Measurements from ENCODE around the gene DNASE1L3. TPM values are rescaled to one million over a fixed set of nuclear protein-coding genes. Genes with fewer than 3 reads are reported as not detected.

The DNASE1L3 gene
- total and polyA plus RNA-seq, 2 of the 13 experiments (the other 11 are each of a cell fraction or from before 2014, with no cell fraction given): 0.86 to 1.7 TPM

DNA sequence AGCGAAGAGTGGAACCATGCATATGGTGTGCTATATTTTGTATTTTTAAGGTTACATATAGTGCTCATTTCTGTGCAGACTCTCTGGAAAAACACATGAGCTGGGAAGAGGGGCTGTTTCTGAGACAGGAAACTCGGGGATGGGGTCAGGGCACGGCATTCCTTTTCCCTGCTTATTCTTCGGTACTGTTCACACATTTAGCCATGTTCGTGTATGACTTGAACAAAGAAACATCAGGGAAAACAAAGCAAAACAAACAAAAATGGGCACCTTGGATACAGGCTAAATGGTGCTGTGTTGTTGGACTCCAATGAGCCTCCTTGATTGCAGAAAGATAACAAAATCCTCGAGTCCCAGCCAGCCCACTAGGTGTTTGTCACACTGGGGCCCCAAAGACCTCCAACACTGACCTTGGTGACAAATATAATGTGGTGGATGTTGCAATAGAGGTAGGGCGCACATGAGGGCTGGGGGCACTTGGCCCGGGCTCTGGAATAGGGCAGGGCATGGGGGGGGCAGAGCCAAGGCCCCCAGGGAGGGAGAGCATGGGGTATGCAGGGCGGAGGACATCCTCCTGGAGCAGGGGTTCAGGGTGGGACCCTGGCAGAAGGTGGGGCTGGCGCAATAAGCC lies 19.3 kb downstream of the DNASE1L3 start (continued):
- TF ChIP-seq NFKBIZ (CRISPR knock-in tag; IDR thresholded peaks at IDR 0.05) (no peak), FOXJ3 (CRISPR knock-in tag; IDR thresholded peaks at IDR 0.05; ENCODE audit: borderline replicate concordance) (peak; percentile 51; the same call in 1 of the 2 replicates), KAT8 (CRISPR knock-in tag; IDR thresholded peaks at IDR 0.05) (peak; percentile 10; the same call in 1 of the 2 replicates), HNRNPLL (IDR thresholded peaks at IDR 0.05; ENCODE audit: low read depth, low read length, poor library complexity, severe bottlenecking) (no peak), ZNF737 (CRISPR knock-in tag; IDR thresholded peaks at IDR 0.05; ENCODE audit: borderline replicate concordance) (no peak), HOXA9 (CRISPR knock-in tag; IDR thresholded peaks at IDR 0.05; ENCODE audit: borderline replicate concordance) (no peak), ZNF329 (CRISPR knock-in tag; IDR thresholded peaks at IDR 0.05; ENCODE audit: low read depth) (no peak), ZNF749 (CRISPR knock-in tag; IDR thresholded peaks at IDR 0.05; ENCODE audit: borderline replicate concordance) (no peak), CHD4 (IDR thresholded peaks at IDR 0.05; ENCODE audit: borderline replicate concordance, low read length) (peak; percentile 75; the same call in 1 of the 2 replicates), TCF7 (IDR thresholded peaks at IDR 0.05; ENCODE audit: low read depth) (peak; percentile 56), ZNF331 (CRISPR knock-in tag; IDR thresholded peaks at IDR 0.05) (peak; percentile 76), HOXA7 (CRISPR knock-in tag; IDR thresholded peaks at IDR 0.05) (no peak)
- TF ChIP-seq, protein P1, sequence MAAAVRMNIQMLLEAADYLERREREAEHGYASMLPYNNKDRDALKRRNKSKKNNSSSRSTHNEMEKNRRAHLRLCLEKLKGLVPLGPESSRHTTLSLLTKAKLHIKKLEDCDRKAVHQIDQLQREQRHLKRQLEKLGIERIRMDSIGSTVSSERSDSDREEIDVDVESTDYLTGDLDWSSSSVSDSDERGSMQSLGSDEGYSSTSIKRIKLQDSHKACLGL (CRISPR knock-in tag; IDR thresholded peaks at IDR 0.05): no peak
- TF ChIP-seq, protein P2, sequence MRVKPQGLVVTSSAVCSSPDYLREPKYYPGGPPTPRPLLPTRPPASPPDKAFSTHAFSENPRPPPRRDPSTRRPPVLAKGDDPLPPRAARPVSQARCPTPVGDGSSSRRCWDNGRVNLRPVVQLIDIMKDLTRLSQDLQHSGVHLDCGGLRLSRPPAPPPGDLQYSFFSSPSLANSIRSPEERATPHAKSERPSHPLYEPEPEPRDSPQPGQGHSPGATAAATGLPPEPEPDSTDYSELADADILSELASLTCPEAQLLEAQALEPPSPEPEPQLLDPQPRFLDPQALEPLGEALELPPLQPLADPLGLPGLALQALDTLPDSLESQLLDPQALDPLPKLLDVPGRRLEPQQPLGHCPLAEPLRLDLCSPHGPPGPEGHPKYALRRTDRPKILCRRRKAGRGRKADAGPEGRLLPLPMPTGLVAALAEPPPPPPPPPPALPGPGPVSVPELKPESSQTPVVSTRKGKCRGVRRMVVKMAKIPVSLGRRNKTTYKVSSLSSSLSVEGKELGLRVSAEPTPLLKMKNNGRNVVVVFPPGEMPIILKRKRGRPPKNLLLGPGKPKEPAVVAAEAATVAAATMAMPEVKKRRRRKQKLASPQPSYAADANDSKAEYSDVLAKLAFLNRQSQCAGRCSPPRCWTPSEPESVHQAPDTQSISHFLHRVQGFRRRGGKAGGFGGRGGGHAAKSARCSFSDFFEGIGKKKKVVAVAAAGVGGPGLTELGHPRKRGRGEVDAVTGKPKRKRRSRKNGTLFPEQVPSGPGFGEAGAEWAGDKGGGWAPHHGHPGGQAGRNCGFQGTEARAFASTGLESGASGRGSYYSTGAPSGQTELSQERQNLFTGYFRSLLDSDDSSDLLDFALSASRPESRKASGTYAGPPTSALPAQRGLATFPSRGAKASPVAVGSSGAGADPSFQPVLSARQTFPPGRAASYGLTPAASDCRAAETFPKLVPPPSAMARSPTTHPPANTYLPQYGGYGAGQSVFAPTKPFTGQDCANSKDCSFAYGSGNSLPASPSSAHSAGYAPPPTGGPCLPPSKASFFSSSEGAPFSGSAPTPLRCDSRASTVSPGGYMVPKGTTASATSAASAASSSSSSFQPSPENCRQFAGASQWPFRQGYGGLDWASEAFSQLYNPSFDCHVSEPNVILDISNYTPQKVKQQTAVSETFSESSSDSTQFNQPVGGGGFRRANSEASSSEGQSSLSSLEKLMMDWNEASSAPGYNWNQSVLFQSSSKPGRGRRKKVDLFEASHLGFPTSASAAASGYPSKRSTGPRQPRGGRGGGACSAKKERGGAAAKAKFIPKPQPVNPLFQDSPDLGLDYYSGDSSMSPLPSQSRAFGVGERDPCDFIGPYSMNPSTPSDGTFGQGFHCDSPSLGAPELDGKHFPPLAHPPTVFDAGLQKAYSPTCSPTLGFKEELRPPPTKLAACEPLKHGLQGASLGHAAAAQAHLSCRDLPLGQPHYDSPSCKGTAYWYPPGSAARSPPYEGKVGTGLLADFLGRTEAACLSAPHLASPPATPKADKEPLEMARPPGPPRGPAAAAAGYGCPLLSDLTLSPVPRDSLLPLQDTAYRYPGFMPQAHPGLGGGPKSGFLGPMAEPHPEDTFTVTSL (CRISPR knock-in tag; IDR thresholded peaks at IDR 0.05; ENCODE audit: borderline replicate concordance): peak; percentile 53; the same call in 1 of the 2 replicates
- TF ChIP-seq, protein P3, sequence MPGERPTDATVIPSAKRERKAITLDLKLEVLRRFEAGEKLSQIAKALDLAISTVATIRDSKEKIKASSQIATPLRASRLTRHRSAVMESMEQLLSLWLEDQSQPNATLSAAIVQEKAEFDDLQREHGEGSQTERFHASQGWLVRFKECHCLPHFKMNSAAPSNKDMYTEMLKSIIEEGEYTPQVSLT (CRISPR knock-in tag; IDR thresholded peaks at IDR 0.05; ENCODE audit: borderline replicate concordance, low read depth): no peak
- TF ChIP-seq, protein P4, sequence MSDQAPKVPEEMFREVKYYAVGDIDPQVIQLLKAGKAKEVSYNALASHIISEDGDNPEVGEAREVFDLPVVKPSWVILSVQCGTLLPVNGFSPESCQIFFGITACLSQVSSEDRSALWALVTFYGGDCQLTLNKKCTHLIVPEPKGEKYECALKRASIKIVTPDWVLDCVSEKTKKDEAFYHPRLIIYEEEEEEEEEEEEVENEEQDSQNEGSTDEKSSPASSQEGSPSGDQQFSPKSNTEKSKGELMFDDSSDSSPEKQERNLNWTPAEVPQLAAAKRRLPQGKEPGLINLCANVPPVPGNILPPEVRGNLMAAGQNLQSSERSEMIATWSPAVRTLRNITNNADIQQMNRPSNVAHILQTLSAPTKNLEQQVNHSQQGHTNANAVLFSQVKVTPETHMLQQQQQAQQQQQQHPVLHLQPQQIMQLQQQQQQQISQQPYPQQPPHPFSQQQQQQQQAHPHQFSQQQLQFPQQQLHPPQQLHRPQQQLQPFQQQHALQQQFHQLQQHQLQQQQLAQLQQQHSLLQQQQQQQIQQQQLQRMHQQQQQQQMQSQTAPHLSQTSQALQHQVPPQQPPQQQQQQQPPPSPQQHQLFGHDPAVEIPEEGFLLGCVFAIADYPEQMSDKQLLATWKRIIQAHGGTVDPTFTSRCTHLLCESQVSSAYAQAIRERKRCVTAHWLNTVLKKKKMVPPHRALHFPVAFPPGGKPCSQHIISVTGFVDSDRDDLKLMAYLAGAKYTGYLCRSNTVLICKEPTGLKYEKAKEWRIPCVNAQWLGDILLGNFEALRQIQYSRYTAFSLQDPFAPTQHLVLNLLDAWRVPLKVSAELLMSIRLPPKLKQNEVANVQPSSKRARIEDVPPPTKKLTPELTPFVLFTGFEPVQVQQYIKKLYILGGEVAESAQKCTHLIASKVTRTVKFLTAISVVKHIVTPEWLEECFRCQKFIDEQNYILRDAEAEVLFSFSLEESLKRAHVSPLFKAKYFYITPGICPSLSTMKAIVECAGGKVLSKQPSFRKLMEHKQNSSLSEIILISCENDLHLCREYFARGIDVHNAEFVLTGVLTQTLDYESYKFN (CRISPR knock-in tag; conservative IDR thresholded peaks at IDR 0.05): peak; percentile 85
- TF ChIP-seq, protein P5, sequence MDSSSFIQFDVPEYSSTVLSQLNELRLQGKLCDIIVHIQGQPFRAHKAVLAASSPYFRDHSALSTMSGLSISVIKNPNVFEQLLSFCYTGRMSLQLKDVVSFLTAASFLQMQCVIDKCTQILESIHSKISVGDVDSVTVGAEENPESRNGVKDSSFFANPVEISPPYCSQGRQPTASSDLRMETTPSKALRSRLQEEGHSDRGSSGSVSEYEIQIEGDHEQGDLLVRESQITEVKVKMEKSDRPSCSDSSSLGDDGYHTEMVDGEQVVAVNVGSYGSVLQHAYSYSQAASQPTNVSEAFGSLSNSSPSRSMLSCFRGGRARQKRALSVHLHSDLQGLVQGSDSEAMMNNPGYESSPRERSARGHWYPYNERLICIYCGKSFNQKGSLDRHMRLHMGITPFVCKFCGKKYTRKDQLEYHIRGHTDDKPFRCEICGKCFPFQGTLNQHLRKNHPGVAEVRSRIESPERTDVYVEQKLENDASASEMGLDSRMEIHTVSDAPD (CRISPR knock-in tag; IDR thresholded peaks at IDR 0.05): peak; percentile 57
